B cell (primary cell): ENCODE results near the gene CACNG6. TPM values are rescaled to one million over a fixed set of nuclear protein-coding genes. Genes with fewer than 3 reads are reported as not detected.

Source experiments
- ATAC-seq: fragments of 200-7000 bp; cut with Tn5 transposase; one replicate; pipeline ENCODE4 v1.10.0; 2021; ENCODE audit warnings: low read depth, mild to moderate bottlenecking, moderate number of reproducible peaks, moderate library complexity
- CTCF ChIA-PET: fragments of 350-600 bp; sonication (Branson Sonifier 250); formaldehyde crosslinking; loops from one replicate; lab custom pipeline; 2021; ENCODE audit warnings: antibody characterized with exemption, inconsistent platforms; lab: Charles Lee
- POLR2A ChIA-PET: fragments of 350-600 bp; sonication (Branson Sonifier 250); formaldehyde crosslinking; loops from one replicate; lab custom pipeline; 2021; ENCODE audit warnings: antibody characterized with exemption; lab: Charles Lee
- DNase-seq: peaks from one replicate; pipeline ENCODE4 v3.0.0; 2013
- H2AFZ ChIP-seq: 2 replicates; pipeline ENCODE4 v1.6.1; 2012; ENCODE audit warnings: mild to moderate bottlenecking, low read depth, low read length; ENCODE audit not compliant: insufficient read depth, poor library complexity, severe bottlenecking
- H3K27ac ChIP-seq, 2 donors: 1 replicate in 1 of 2; 2 replicates in 1 of 2; pipeline ENCODE4 v1.5.1; 2012 to 2013; ENCODE audit warnings: low read length in 2 of 2, mild to moderate bottlenecking in 2 of 2, moderate library complexity in 1 of 2
- H3K27me3 ChIP-seq, 4 experiments: fragments of 200-600 bp in 1 of 4; sonication (generic) in 1 of 4; replicated peaks in 1 of 4; 1 replicate in 2 of 4; 2 replicates in 2 of 4; pipeline versions ENCODE4 v1.6.1 to v1.7.0; 2013 to 2016; ENCODE audit warnings: low read length in 3 of 4, mild to moderate bottlenecking in 2 of 4, mixed read lengths in 1 of 4, moderate library complexity in 1 of 4; ENCODE audit not compliant: insufficient read depth in 4 of 4, control insufficient read depth in 3 of 4; ENCODE audit errors: control extremely low read depth in 1 of 4
- H3K36me3 ChIP-seq, 2 experiments: replicated peaks in 1 of 2; 1 replicate in 1 of 2; 2 replicates in 1 of 2; pipeline versions ENCODE4 v1.6.1 to v1.7.1; 2013; ENCODE audit warnings: low read length in 1 of 2; ENCODE audit not compliant: insufficient read depth in 2 of 2, control insufficient read depth in 1 of 2; ENCODE audit errors: control extremely low read depth in 1 of 2, extremely low read depth in 1 of 2
- H3K4me1 ChIP-seq, 2 donors: fragments of 200-600 bp in 1 of 2; sonication (generic) in 1 of 2; 1 replicate in 1 of 2; 2 replicates in 1 of 2; pipeline versions ENCODE4 v1.5.1 to v1.6.1; 2013 to 2017; ENCODE audit warnings: low read length in 2 of 2; ENCODE audit not compliant: control insufficient read depth in 2 of 2, insufficient read depth in 2 of 2
- H3K4me2 ChIP-seq: replicated peaks from 2 replicates; pipeline ENCODE3; 2012; ENCODE audit warnings: mild to moderate bottlenecking, low read depth, low read length; ENCODE audit not compliant: poor library complexity, severe bottlenecking
- H3K4me3 ChIP-seq, 5 experiments: fragments of 200-600 bp in 1 of 5; sonication (generic) in 1 of 5; 1 replicate in 3 of 5; 2 replicates in 2 of 5; pipeline versions ENCODE4 v1.5.1 to v1.7.0; 2011 to 2016; ENCODE audit warnings: low read length in 4 of 5, mild to moderate bottlenecking in 4 of 5, low read depth in 2 of 5, control low read depth in 1 of 5, moderate library complexity in 1 of 5; ENCODE audit not compliant: insufficient read depth in 1 of 5; ENCODE audit errors: control extremely low read depth in 1 of 5, extremely low read depth in 1 of 5
- H3K79me2 ChIP-seq: fragments of 200-600 bp; sonication (generic); one replicate; pipeline ENCODE4 v1.6.0; 2016; ENCODE audit warnings: low read length; ENCODE audit not compliant: control insufficient read depth, insufficient read depth
- H3K9ac ChIP-seq: fragments of 200-600 bp; sonication (generic); 2 replicates; pipeline ENCODE4 v1.6.1; 2017; ENCODE audit warnings: mild to moderate bottlenecking, low read length, moderate library complexity
- H3K9me3 ChIP-seq, 3 donors: one replicate each; pipeline versions ENCODE4 v1.6.1 to v1.7.1; 2013; ENCODE audit warnings: low read length in 2 of 3; ENCODE audit not compliant: control insufficient read depth in 2 of 3, insufficient read depth in 1 of 3; ENCODE audit errors: control extremely low read depth in 1 of 3
- H4K20me1 ChIP-seq: 2 replicates; pipeline ENCODE4 v1.6.0; 2012; ENCODE audit warnings: mild to moderate bottlenecking, low read length; ENCODE audit not compliant: insufficient read depth, control insufficient read depth, poor library complexity, severe bottlenecking
- H3K27ac Mint-ChIP-seq: one replicate; pipeline ENCODE4 v1.8.0; 2021; ENCODE audit warnings: mixed read lengths
- H3K27me3 Mint-ChIP-seq: one replicate; pipeline ENCODE4 v1.8.0; 2021; ENCODE audit warnings: mixed read lengths
- H3K4me1 Mint-ChIP-seq: one replicate; pipeline ENCODE4 v1.8.0; 2021; ENCODE audit warnings: mixed read lengths
- H3K4me3 Mint-ChIP-seq: one replicate; pipeline ENCODE4 v1.8.0; 2021; ENCODE audit warnings: mixed read lengths
- H3K9me3 Mint-ChIP-seq: one replicate; pipeline ENCODE4 v1.8.0; 2022; ENCODE audit warnings: mixed read lengths; ENCODE audit not compliant: insufficient read depth
- CTCF ChIP-seq: fragments of 200-600 bp; IDR thresholded peaks from one replicate; pipeline ENCODE4 v1.8.0; 2022; ENCODE audit warnings: antibody characterized with exemption, mild to moderate bottlenecking
- EZH2 ChIP-seq: IDR thresholded peaks from 2 replicates; pipeline ENCODE4 v1.6.1; 2012; ENCODE audit warnings: borderline replicate concordance, low read depth, mild to moderate bottlenecking, moderate library complexity, low read length; ENCODE audit not compliant: insufficient read depth, poor library complexity, severe bottlenecking
- WGBS: methylation state at CpG from one replicate; pipeline ENCODE4 v1.1.5; 2013; ENCODE audit warnings: missing lambda C conversion rate; ENCODE audit not compliant: insufficient coverage; 5-methylcytosine and 5-hydroxymethylcytosine counted together
- intact Hi-C: fragments of 100-400 bp; cut with micrococcal nuclease; formaldehyde crosslinking; loops from one replicate; pipeline ENCODE4 v1.10.0; 2022
- polyA plus RNA-seq: library from polyadenylated mRNA; depleted of rRNA; stranded (reverse); fragments of >200 nt; gene quantifications from 2 replicates; pipeline ENCODE4 v1.2.3, GENCODE V29; 2012
- total RNA-seq, 2 donors: library from RNA; stranded (reverse); fragments of 120-200 nt in 1 of 2; gene quantifications; 1 replicate in 1 of 2; 2 replicates in 1 of 2; pipeline versions ENCODE4 v1.2.3 to v1.2.4, GENCODE V29; 2013 to 2022

The CACNG6 gene
- total and polyA plus RNA-seq, 2 donors (not counting 1 experiment from before 2014, with no cell fraction given), result not detected

- DNase-seq (no peak), ATAC-seq (no peak)
- no peak overlapping the region for H3K27ac ChIP-seq
- 94% methylated on average over 6 of the region's 8 CpGs for WGBS
- ChIA-PET CTCF (no interaction called here), POLR2A (no interaction called here)
- H3K4me3 ChIP-seq, result no peak overlapping the region
- H3K79me2 ChIP-seq, result no peaks in the 10 kb centered on the region
- TF ChIP-seq CTCF (no peak), EZH2 (no peak)
- H2AFZ ChIP-seq, result no peak overlapping the region
- H3K9ac ChIP-seq, result no peak overlapping the region
- Mint-ChIP-seq H3K27ac (no peak overlapping the region), H3K27me3 (peaks cover 10% of the 10 kb centered on the region), H3K4me3 (no peak overlapping the region), H3K9me3 (no peaks in the 10 kb centered on the region), H3K4me1 (no peaks in the 10 kb centered on the region)
- no peaks in the 10 kb centered on the region for H3K36me3 ChIP-seq
- H3K27me3 ChIP-seq, result no peaks in the 10 kb centered on the region
- H3K4me2 ChIP-seq, result no peak overlapping the region
- intact Hi-C loops, result no loop called here
- H3K4me1 ChIP-seq, result no peaks in the 10 kb centered on the region
- H4K20me1 ChIP-seq, result no peaks in the 10 kb centered on the region
- peaks cover 0 to 6% (median 0%) of the 10 kb centered on the region in 3 donors for H3K9me3 ChIP-seq
These were observed 18.0 kb downstream of the CACNG6 start for GRCh38 chr19:54009440-54009839.

GRCh38 chr19:54010474-54010873 lies 19.0 kb downstream of the CACNG6 start:
- Histone ChIP-seq H2AFZ (no peak overlapping the region), H3K9ac (no peak overlapping the region), H3K27ac (no peak overlapping the region), H3K4me1 (no peaks in the 10 kb centered on the region), H3K9me3 (peaks cover 0 to 14% (median 0%) of the 10 kb centered on the region in 3 donors), H3K79me2 (no peaks in the 10 kb centered on the region), H4K20me1 (no peaks in the 10 kb centered on the region), H3K4me3 (no peak overlapping the region), H3K36me3 (no peaks in the 10 kb centered on the region), H3K4me2 (no peak overlapping the region), H3K27me3 (no peaks in the 10 kb centered on the region)
- Mint-ChIP-seq H3K27ac (no peak overlapping the region), H3K4me1 (no peaks in the 10 kb centered on the region), H3K9me3 (no peaks in the 10 kb centered on the region), H3K4me3 (no peak overlapping the region), H3K27me3 (peaks cover 13% of the 10 kb centered on the region)
- DNase-seq (no peak), ATAC-seq (no peak)
- POLR2A ChIA-PET, result no interaction called here
- no CpG with 5 or more reads among the region's 6 CpGs for WGBS
- CTCF ChIA-PET, result interaction anchor here (0.6 kb wide), 1 partner anchor 33 kb away, joined by 3 read pairs; no protein-coding TSS in a partner anchor
- TF ChIP-seq EZH2, result no peak
- no peak for TF ChIP-seq CTCF
- intact Hi-C loops, result no loop called here
